Lung (tissue), 12 donors: ENCODE results near the gene GLMP. TPM values are rescaled to one million over a fixed set of nuclear protein-coding genes. Genes with fewer than 3 reads are reported as not detected.

ENCODE experiments used
- ATAC-seq: fragments of 200-7000 bp; cut with Tn5 transposase; one replicate; pipeline ENCODE4 v1.9.1; 2020; ENCODE audit warnings: moderate number of reproducible peaks; ENCODE audit not compliant: insufficient read depth, low FRiP score
- DNase-seq, 3 donors: peaks; one replicate each; pipeline ENCODE4 v3.0.0-alpha.2; 2013 to 2017
- H3K27ac ChIP-seq, 2 donors: one replicate each; pipeline ENCODE4 v1.5.1; 2013; ENCODE audit warnings: mild to moderate bottlenecking in 2 of 2, moderate library complexity in 2 of 2, control low read depth in 1 of 2, inconsistent platforms in 1 of 2, low read depth in 1 of 2, low read length in 1 of 2
- H3K27me3 ChIP-seq, 3 donors: one replicate each; pipeline ENCODE4 v1.5.1; 2013; ENCODE audit warnings: low read length in 2 of 3; ENCODE audit not compliant: control insufficient read depth in 3 of 3, insufficient read depth in 3 of 3
- H3K36me3 ChIP-seq, 4 donors: one replicate each; pipeline ENCODE4 v1.5.1; 2013; ENCODE audit warnings: low read length in 4 of 4, mild to moderate bottlenecking in 1 of 4, moderate library complexity in 1 of 4; ENCODE audit not compliant: control insufficient read depth in 4 of 4, insufficient read depth in 4 of 4
- H3K4me1 ChIP-seq, 5 donors: one replicate each; pipeline ENCODE4 v1.5.1; 2013; ENCODE audit warnings: low read length in 5 of 5, mild to moderate bottlenecking in 2 of 5, moderate library complexity in 1 of 5; ENCODE audit not compliant: control insufficient read depth in 5 of 5, insufficient read depth in 5 of 5
- H3K4me3 ChIP-seq: one replicate; pipeline ENCODE4 v1.5.1; 2013; ENCODE audit warnings: mild to moderate bottlenecking, control low read depth, moderate library complexity
- H3K9ac ChIP-seq, 2 donors: one replicate each; pipeline ENCODE4 v1.5.1; 2013; ENCODE audit warnings: low read length in 2 of 2, control low read depth in 1 of 2; ENCODE audit not compliant: insufficient read depth in 1 of 2
- H3K9me3 ChIP-seq, 4 donors: one replicate each; pipeline ENCODE4 v1.5.1; 2013; ENCODE audit warnings: low read length in 3 of 4, mild to moderate bottlenecking in 1 of 4, moderate library complexity in 1 of 4; ENCODE audit not compliant: control insufficient read depth in 4 of 4, insufficient read depth in 3 of 4
- CTCF ChIP-seq: IDR thresholded peaks from 2 replicates; pipeline ENCODE4 v1.5.1; 2012; ENCODE audit warnings: mild to moderate bottlenecking; ENCODE audit errors: control extremely low read depth, extremely low read depth
- WGBS, 2 donors: extraction: QIAGEN DNeasy Blood & Tissue Kit; methylation state at CpG; one replicate each; pipeline ENCODE4 v1.1.7; 2013; 5-methylcytosine and 5-hydroxymethylcytosine counted together
- polyA plus RNA-seq, 2 donors: library from polyadenylated mRNA; stranded (reverse); fragments of 200-250 nt; gene quantifications; one replicate each; pipeline ENCODE4 v1.2.1, GENCODE V29; 2013
- total RNA-seq, 2 donors: library from RNA; depleted of rRNA in 1 of 2; stranded (reverse); fragments of >200 nt in 1 of 2; gene quantifications; one replicate each; pipeline ENCODE4 v1.2.1, GENCODE V29; 2014 to 2021
- donor health status: control.
- donor health status: control.
- donor health status: Bipolar disorder and iron deficiency.
- donor health status: healthy.
- donor health status: DM: yes; HTN: yes; CAD: no.

Gene GLMP
- total and polyA plus RNA-seq, 4 donors, result 30.1 to 75.8 (median 59.6) TPM

- peaks cover 0 to 16% (median 12%) of the 10 kb centered on the region in 3 donors for H3K27me3 ChIP-seq
- ATAC-seq (no peak), DNase-seq (no peak)
- peaks cover 0 to 1% (median 0%) of the 10 kb centered on the region in 4 donors for H3K9me3 ChIP-seq
- H3K4me1 ChIP-seq, result peaks cover 0 to 13% (median 0%) of the 10 kb centered on the region in 5 donors
- no peak for TF ChIP-seq CTCF
- peaks cover 0 to 23% (median 4%) of the 10 kb centered on the region in 4 donors for H3K36me3 ChIP-seq
- WGBS, 2 donors, result 87 to 92% methylated on average over 2 of the region's 2 CpGs
- no peak overlapping the region for H3K9ac ChIP-seq
- no peak overlapping the region for H3K27ac ChIP-seq
- no peak overlapping the region for H3K4me3 ChIP-seq
These were observed 51.4 kb downstream of the GLMP start for GRCh38 chr1:156244126-156244525.

DNA sequence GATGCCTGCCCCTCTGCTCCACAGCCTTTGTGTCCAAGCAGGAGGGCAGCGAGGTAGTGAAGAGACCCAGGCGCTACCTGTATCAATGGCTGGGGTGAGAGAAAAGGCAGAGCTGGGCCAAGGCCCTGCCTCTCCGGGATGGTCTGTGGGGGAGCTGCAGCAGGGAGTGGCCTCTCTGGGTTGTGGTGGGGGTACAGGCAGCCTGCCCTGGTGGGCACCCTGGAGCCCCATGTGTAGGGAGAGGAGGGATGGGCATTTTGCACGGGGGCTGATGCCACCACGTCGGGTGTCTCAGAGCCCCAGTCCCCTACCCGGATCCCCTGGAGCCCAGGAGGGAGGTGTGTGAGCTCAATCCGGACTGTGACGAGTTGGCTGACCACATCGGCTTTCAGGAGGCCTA, 52.7 kb downstream of the GLMP start:
- DNase-seq (no peak), ATAC-seq (no peak)
- Histone ChIP-seq H3K27me3 (peaks cover 0 to 16% (median 12%) of the 10 kb centered on the region in 3 donors), H3K9me3 (peaks cover 0 to 3% (median 0%) of the 10 kb centered on the region in 4 donors), H3K36me3 (peaks cover 0 to 35% (median 13%) of the 10 kb centered on the region in 4 donors), H3K4me1 (peaks cover 0 to 13% (median 0%) of the 10 kb centered on the region in 5 donors), H3K9ac (no peak overlapping the region), H3K27ac (no peak overlapping the region), H3K4me3 (no peak overlapping the region)
- WGBS, 2 donors, result 86 to 93% methylated on average over 7 to 10 of the region's 10 CpGs
- TF ChIP-seq CTCF, result no peak

Other genes with a start within 250 kb of the GLMP start
- 10 to 100 TPM; 25.0 to 27.2 TPM for gene UBQLN4, start 241.9 kb downstream of the GLMP start, total RNA-seq
- 10 to 100 TPM; 16.2 to 20.8 TPM for gene UBQLN4, start 241.9 kb downstream of the GLMP start, polyA plus RNA-seq
- gene LAMTOR2, start 240.9 kb downstream of the GLMP start, total RNA-seq, result 10 to 100 TPM; 71.2 to 71.5 TPM
- gene LAMTOR2, start 240.9 kb downstream of the GLMP start, polyA plus RNA-seq, result 100 to 1,000 TPM; 135 to 143 TPM
- 10 to 100 TPM; 62.7 to 75.2 TPM for gene RAB25, start 234.5 kb downstream of the GLMP start, total RNA-seq
- 100 to 1,000 TPM in 1 of 2 donors, 10 to 100 TPM in 1; 99.2 to 156 TPM for gene RAB25, start 234.5 kb downstream of the GLMP start, polyA plus RNA-seq
- 1 to 10 TPM; 1.1 to 8.1 TPM for gene MEX3A, start 213.2 kb downstream of the GLMP start, total RNA-seq
- under 1 TPM; 0.26 to 1.00 TPM for gene MEX3A, start 213.2 kb downstream of the GLMP start, polyA plus RNA-seq
- 100 to 1,000 TPM; 182 to 547 TPM for gene LMNA, start 181.0 kb downstream of the GLMP start, total RNA-seq
- 100 to 1,000 TPM; 163 to 205 TPM for gene LMNA, start 181.0 kb downstream of the GLMP start, polyA plus RNA-seq
- 10 to 100 TPM; 22.7 to 46.9 TPM for gene SEMA4A, start 142.1 kb downstream of the GLMP start, total RNA-seq
- 10 to 100 TPM; 26.9 to 54.9 TPM for gene SEMA4A, start 142.1 kb downstream of the GLMP start, polyA plus RNA-seq
- gene SLC25A44, start 101.6 kb downstream of the GLMP start, total RNA-seq, result 10 to 100 TPM; 10.9 to 28.4 TPM
- 10 to 100 TPM in 1 of 2 donors, 1 to 10 TPM in 1; 8.0 to 22.0 TPM for gene SLC25A44, start 101.6 kb downstream of the GLMP start, polyA plus RNA-seq
- 10 to 100 TPM; 60.0 to 66.9 TPM for gene PMF1, start 82.7 kb downstream of the GLMP start, total RNA-seq
- gene PMF1, start 82.7 kb downstream of the GLMP start, polyA plus RNA-seq, result 100 to 1,000 TPM in 1 of 2 donors, 10 to 100 TPM in 1; 62.5 to 144 TPM
- gene BGLAP, start 53.5 kb downstream of the GLMP start, total RNA-seq, result 1 to 10 TPM; 1.3 to 1.7 TPM
- 1 to 10 TPM in 1 of 2 donors, under 1 TPM in 1; 0.46 to 1.7 TPM for gene BGLAP, start 53.5 kb downstream of the GLMP start, polyA plus RNA-seq
- gene PAQR6, start 47.6 kb downstream of the GLMP start, total RNA-seq, result 1 to 10 TPM; 1.3 to 3.0 TPM
- 1 to 10 TPM; 1.7 to 2.6 TPM for gene PAQR6, start 47.6 kb downstream of the GLMP start, polyA plus RNA-seq
- gene SMG5, start 12.9 kb downstream of the GLMP start, total RNA-seq, result 10 to 100 TPM; 37.3 to 68.4 TPM
- 10 to 100 TPM; 40.0 to 42.8 TPM for gene SMG5, start 12.9 kb downstream of the GLMP start, polyA plus RNA-seq
- 1 to 10 TPM; 4.5 to 4.7 TPM for gene TMEM79, start 11.4 kb downstream of the GLMP start, total RNA-seq
- 1 to 10 TPM; 2.5 to 4.6 TPM for gene TMEM79, start 11.4 kb downstream of the GLMP start, polyA plus RNA-seq
- gene VHLL, start 3.6 kb upstream of the GLMP start, total RNA-seq, result not detected
- not detected for gene VHLL, start 3.6 kb upstream of the GLMP start, polyA plus RNA-seq
- 100 to 1,000 TPM; 128 to 149 TPM for gene CCT3, start 42.6 kb upstream of the GLMP start, total RNA-seq
- 100 to 1,000 TPM in 1 of 2 donors, 10 to 100 TPM in 1; 71.6 to 165 TPM for gene CCT3, start 42.6 kb upstream of the GLMP start, polyA plus RNA-seq
- gene TSACC, start 42.8 kb upstream of the GLMP start, total RNA-seq, result not detected
- gene TSACC, start 42.8 kb upstream of the GLMP start, polyA plus RNA-seq, result under 1 TPM; 0.29 to 0.45 TPM
- gene RHBG, start 73.5 kb upstream of the GLMP start, total RNA-seq, result under 1 TPM; 0.18 to 0.74 TPM
- gene RHBG, start 73.5 kb upstream of the GLMP start, polyA plus RNA-seq, result not detected
- gene MEF2D, start 205.1 kb upstream of the GLMP start, total RNA-seq, result 10 to 100 TPM; 23.0 to 52.5 TPM
- 10 to 100 TPM; 23.0 to 23.3 TPM for gene MEF2D, start 205.1 kb upstream of the GLMP start, polyA plus RNA-seq